ENCODE data around the gene CLECL1.

- TF ChIP-seq CTCF (conservative IDR thresholded peaks at IDR 0.05; ENCODE audit: low read depth, low read length) (no peak), EZH2 (IDR thresholded peaks at IDR 0.05; ENCODE audit: borderline replicate concordance, low read depth, low read length, poor library complexity, severe bottlenecking) (no peak)
Measured at GRCh38 chr12:9711664-9712063, 21.2 kb downstream of the CLECL1 start.

All from A673 (cell line).